HPDE6-E6E7 (cell line): ENCODE measurements around the gene HSPB6.
"Not testable (repeated sequence)": the region's sequence is repeated elsewhere in the genome, so short reads cannot be mapped to it uniquely, and the experiment has no call there.

Experiments
- DNase-seq: peaks from one replicate; pipeline ENCODE4 v3.0.0; 2011; ENCODE audit warnings: missing footprints; ENCODE audit errors: extremely low spot score

HSPB6 gene

DNA sequence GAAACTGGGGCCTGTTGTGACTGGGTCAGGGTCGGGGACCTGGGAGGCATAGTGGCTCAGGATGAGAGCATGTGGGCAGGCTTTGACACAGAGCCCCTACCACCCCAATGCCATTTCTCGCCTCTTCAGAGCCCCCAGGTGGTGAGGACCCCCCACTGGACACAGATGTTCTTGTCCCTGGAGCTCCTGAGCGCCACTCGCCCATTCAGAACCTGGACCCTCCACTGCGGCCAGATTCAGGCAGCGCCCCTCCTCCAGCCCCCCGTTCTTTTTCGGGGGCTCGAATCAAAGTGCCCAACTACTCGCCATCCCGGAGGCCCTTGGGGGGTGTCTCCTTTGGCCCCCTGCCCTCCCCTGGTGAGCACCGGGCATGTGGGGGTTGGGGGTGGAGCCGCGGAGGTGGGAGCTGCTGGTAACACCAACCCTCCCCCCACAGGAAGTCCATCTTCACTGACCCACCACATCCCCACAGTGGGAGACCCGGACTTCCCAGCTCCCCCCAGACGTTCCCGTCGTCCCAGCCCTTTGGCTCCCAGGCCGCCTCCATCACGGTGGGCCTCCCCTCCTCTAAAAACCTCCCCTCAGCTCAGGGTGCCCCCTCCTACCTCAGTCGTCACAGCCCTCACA lies 24.9 kb downstream of the HSPB6 start:
- DNase-seq = no peak

DNA sequence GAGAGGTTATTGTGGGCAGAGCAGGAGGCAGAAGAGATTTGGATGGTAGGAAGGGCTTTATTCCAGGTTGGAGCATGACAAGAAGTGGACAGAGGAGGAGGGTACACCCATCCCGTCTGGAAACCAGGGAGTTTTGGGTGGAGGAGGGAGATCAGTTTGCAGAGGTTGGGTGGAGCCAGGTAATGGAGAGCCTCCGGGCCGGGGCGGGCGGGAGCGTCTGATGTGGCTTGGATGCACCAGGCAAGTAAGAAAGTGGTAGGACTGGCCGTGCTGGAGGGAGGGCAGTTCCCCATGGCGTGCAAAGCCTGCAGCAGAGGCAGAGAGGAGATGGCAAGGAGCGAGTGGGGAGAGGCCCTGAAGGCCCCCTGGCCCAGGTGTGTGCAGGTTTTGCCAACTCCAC lies 25.5 kb downstream of the HSPB6 start:
- no peak for DNase-seq

GRCh38 chr19:35730326-35730725 lies 26.5 kb downstream of the HSPB6 start:
- no peak for DNase-seq

DNA sequence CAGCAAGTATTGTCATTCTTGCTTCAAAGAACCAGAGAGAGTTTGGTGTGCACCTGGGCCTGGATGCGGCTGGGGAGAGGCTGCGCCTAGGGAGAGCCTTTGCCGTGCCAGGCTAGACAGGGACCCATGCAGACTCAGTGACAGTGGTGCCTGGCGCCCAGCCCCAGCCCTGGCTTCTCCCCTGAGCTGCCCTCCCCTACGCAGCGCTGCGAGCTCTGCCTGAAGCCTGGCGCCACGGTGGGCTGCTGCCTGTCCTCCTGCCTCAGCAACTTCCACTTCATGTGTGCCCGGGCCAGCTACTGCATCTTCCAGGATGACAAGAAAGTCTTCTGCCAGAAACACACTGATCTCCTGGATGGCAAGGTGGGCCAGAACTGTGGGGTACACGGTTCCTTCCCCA lies 27.1 kb downstream of the HSPB6 start:
- DNase-seq = no peak

- no peak for DNase-seq
These were observed 27.8 kb downstream of the HSPB6 start for GRCh38 chr19:35729021-35729420.

GRCh38 chr19:35727956-35728706 lies 28.7 kb downstream of the HSPB6 start:
- no peak for DNase-seq

DNA sequence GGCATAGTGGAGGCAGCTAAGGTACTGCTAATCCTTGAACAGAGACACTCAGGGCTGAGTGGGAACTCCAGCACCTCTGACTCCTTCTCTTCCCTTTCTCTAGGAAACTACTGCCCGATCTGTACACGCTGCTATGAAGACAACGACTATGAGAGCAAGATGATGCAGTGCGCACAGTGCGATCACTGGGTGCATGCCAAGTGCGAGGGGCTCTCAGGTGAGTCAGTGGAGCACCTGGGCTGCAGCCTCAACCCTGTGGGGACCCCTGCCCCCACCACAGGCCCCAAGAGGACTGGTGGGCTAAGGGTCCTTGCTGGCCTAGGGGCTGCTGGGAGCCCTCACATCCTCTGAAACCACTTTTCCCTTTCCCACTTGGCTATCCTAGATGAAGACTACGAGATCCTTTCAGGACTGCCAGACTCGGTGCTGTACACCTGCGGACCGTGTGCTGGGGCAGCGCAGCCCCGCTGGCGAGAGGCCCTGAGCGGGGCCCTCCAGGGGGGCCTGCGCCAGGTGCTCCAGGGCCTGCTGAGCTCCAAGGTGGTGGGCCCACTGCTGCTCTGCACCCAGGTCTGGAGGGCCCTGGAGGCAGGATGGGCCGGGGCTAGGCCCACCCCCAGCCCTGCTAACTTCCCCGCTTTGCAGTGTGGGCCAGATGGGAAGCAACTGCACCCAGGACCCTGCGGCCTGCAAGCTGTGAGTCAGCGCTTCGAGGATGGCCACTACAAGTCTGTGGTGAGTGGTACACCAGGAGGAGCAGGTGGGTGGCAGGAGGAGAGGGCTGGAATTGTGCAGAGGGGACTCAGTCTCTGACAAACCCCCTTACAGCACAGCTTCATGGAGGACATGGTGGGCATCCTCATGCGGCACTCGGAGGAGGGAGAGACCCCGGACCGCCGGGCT lies 29.5 kb downstream of the HSPB6 start:
- no peak for DNase-seq

- DNase-seq = no peak
These were observed 31.5 kb downstream of the HSPB6 start for GRCh38 chr19:35725216-35725861.

DNA sequence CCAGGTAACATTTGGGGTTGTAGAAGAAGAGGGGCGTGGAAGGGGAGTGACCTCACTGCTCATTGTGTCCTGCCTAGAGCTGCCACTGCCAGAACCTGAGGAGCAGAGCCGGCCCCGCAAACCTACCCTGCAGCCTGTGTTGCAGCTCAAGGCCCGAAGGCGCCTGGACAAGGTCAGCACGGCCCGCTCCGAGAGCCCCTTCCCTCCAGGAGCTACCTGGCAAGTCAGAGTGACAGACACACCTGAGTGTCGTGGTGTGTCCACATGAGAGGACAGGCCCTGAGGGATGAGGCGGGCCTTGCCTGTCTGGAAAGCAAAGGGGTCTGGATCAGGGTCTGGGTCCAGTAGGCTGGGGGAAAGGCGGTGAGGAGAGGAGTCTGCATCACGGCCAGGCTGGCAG lies 32.3 kb downstream of the HSPB6 start:
- DNase-seq = no peak

GRCh38 chr19:35724132-35724531 lies 32.7 kb downstream of the HSPB6 start:
- DNase-seq = not testable (repeated sequence)

- no peak for DNase-seq
These were observed 33.2 kb downstream of the HSPB6 start for GRCh38 chr19:35723671-35724070.

DNA sequence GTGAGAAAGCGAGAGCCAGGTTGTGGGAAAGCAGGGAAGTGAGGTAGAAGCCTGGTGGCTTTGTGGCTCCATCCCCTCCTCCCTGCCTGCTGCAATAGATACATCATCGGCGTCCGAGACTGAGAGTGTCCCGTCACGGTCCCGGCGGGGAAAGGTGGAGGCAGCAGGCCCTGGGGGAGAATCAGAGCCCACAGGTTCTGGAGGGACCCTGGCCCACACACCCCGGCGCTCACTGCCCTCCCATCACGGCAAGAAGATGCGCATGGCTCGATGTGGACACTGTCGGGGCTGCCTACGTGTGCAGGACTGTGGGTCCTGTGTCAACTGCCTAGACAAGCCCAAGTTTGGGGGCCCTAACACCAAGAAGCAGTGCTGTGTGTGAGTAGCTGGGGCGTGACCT lies 33.9 kb downstream of the HSPB6 start:
- no peak for DNase-seq

GRCh38 chr19:35722461-35722860 lies 34.4 kb downstream of the HSPB6 start:
- no peak for DNase-seq

DNA sequence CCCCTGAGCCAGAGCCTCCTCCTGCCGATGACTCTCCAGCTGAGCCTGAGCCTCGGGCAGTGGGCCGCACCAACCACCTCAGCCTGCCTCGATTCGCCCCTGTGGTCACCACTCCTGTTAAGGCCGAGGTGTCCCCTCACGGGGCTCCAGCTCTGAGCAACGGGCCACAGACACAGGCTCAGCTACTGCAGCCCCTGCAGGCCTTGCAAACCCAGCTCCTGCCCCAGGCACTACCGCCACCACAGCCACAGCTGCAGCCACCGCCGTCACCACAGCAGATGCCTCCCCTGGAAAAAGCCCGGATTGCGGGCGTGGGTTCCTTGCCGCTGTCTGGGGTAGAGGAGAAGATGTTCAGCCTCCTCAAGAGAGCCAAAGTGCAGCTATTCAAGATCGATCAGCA lies 35.5 kb downstream of the HSPB6 start:
- DNase-seq = no peak

DNA sequence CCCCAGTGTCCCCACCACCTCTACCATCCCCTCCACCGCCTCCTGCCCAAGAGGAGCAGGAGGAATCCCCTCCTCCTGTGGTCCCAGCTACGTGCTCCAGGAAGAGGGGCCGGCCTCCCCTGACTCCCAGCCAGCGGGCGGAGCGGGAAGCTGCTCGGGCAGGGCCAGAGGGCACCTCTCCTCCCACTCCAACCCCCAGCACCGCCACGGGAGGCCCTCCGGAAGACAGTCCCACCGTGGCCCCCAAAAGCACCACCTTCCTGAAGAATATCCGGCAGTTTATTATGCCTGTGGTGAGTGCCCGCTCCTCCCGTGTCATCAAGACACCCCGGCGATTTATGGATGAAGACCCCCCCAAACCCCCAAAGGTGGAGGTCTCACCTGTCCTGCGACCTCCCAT lies 36.2 kb downstream of the HSPB6 start:
- no peak for DNase-seq

- DNase-seq = no peak
These were observed 36.7 kb downstream of the HSPB6 start for GRCh38 chr19:35720163-35720524.

DNA sequence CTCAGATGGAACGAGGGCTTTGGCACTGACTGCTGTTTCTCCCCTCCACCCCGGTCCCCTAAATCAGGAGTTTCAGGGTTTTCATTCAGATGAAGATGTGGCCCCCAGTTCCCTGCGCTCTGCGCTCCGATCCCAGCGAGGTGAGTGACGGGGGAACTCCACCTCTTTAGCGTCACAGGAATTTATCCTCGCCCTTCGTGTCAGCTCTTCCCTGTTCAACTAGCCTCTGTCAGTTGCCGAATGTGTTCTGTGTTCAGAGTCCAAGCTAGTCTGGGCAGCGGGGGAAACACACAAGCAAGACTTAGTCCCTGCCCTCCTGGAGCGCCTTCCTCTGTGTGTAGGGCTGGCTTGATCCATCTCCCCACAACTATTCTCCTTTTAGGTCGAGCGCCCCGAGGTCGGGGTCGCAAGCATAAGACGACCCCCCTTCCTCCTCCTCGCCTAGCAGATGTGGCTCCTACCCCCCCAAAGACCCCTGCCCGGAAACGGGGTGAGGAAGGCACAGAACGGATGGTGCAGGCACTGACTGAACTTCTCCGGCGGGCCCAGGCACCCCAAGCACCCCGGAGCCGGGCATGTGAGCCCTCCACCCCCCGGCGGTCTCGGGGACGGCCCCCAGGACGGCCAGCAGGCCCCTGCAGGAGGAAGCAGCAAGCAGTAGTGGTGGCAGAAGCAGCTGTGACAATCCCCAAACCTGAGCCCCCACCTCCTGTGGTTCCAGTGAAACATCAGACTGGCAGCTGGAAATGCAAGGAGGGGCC lies 37.2 kb downstream of the HSPB6 start:
- no peak for DNase-seq

GRCh38 chr19:35718345-35719041 lies 38.3 kb downstream of the HSPB6 start:
- DNase-seq = no peak

DNA sequence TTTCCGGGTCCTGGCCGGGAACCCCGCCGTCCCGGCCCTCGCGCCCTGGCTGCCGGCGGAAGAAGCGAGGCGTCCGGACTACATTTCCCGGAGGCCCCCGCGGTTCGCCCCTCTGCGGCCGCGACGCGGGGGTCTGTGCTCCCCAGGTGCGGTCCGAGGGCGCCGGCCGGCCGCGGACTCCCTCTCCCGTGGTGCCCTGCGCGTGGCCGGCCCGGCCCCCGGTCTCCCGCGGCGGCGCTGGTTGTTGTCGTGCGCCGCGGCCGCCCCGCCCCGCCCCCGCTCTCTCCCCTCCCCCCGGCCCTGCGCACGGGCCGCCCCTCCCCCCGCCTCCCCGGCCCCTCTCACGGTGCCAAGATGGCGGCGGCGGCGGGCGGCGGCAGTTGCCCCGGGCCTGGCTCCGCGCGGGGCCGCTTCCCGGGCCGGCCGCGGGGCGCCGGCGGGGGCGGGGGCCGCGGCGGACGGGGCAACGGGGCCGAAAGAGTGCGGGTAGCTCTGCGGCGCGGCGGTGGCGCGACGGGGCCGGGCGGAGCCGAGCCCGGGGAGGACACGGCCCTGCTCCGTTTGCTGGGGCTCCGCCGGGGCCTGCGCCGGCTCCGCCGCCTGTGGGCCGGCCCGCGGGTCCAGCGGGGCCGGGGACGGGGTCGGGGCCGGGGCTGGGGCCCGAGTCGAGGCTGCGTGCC lies 39.0 kb downstream of the HSPB6 start, which contains the start of gene KMT2B:
Gene KMT2B, plus strand, starts transcription at position 339 of the 680 bp plus-strand sequence. Its CDS starts 16 bp downstream, at position 355.
- DNase-seq = no peak
